Hepatocyte (in vitro differentiated cells): ENCODE measurements around the gene TFIP11. TPM values are rescaled to one million over a fixed set of nuclear protein-coding genes. Genes with fewer than 3 reads are reported as not detected.
A peak's percentile ranks its signal among the peaks of the same experiment; 100 is the strongest.

Source experiments
- DNase-seq: peaks from one replicate; pipeline ENCODE4 v3.0.0-alpha.2; 2016; ENCODE audit warnings: low spot score
- H2AFZ ChIP-seq: fragments of 200-600 bp; sonication (generic); 2 replicates; pipeline ENCODE4 v1.6.0; 2016; ENCODE audit warnings: antibody characterized with exemption, mild to moderate bottlenecking
- H3K27ac ChIP-seq: fragments of 200-600 bp; sonication (generic); 2 replicates; pipeline ENCODE4 v1.5.1; 2016; ENCODE audit warnings: mild to moderate bottlenecking
- H3K27me3 ChIP-seq: fragments of 200-600 bp; sonication (generic); 2 replicates; pipeline ENCODE4 v1.6.1; 2016
- H3K36me3 ChIP-seq: fragments of 200-600 bp; sonication (generic); replicated peaks from 2 replicates; pipeline ENCODE4 v1.5.1; 2016; ENCODE audit warnings: low read depth; ENCODE audit not compliant: insufficient read depth
- H3K4me1 ChIP-seq: fragments of 200-600 bp; sonication (generic); 2 replicates; pipeline ENCODE4 v1.5.1; 2016; ENCODE audit warnings: mild to moderate bottlenecking, moderate library complexity; ENCODE audit not compliant: insufficient read depth
- H3K4me2 ChIP-seq: fragments of 200-600 bp; sonication (generic); 2 replicates; pipeline ENCODE4 v1.6.0; 2016
- H3K4me3 ChIP-seq: fragments of 200-600 bp; sonication (generic); 2 replicates; pipeline ENCODE4 v1.5.1; 2016; ENCODE audit warnings: mild to moderate bottlenecking
- H3K79me2 ChIP-seq: fragments of 200-600 bp; sonication (generic); 2 replicates; pipeline ENCODE4 v1.6.0; 2017; ENCODE audit warnings: mild to moderate bottlenecking
- H3K9me2 ChIP-seq: fragments of 200-600 bp; sonication (generic); replicated peaks from 2 replicates; pipeline ENCODE4 v1.6.0; 2017; ENCODE audit warnings: mild to moderate bottlenecking; ENCODE audit not compliant: insufficient read depth
- H3K9me3 ChIP-seq: fragments of 200-600 bp; sonication (generic); 2 replicates; pipeline ENCODE4 v1.5.1; 2016; ENCODE audit warnings: low read depth, mild to moderate bottlenecking
- H4K20me1 ChIP-seq: fragments of 200-600 bp; sonication (generic); 2 replicates; pipeline ENCODE4 v1.6.0; 2016; ENCODE audit warnings: mild to moderate bottlenecking; ENCODE audit not compliant: insufficient read depth, poor library complexity, severe bottlenecking
- CTCF ChIP-seq: fragments of 200-600 bp; sonication (generic); IDR thresholded peaks from 2 replicates; pipeline ENCODE4 v1.5.1; 2016; ENCODE audit warnings: antibody characterized with exemption, mild to moderate bottlenecking; ENCODE audit not compliant: poor library complexity
- EZH2 ChIP-seq: fragments of 200-600 bp; sonication (generic); IDR thresholded peaks from 2 replicates; pipeline ENCODE4 v1.6.1; 2016; ENCODE audit warnings: antibody characterized with exemption, mild to moderate bottlenecking, borderline replicate concordance
- EZH2phosphoT487 ChIP-seq: fragments of 200-600 bp; sonication (generic); IDR thresholded peaks from one replicate; pipeline ENCODE4 v1.6.1; 2018; ENCODE audit warnings: antibody characterized with exemption, mild to moderate bottlenecking, low read depth, moderate library complexity; ENCODE audit not compliant: unreplicated experiment, severe bottlenecking
- WGBS: methylation state at CpG from one replicate; pipeline ENCODE4 v1.1.6; 2016; ENCODE audit warnings: low lambda C conversion rate; ENCODE audit errors: missing lambda C conversion rate; 5-methylcytosine and 5-hydroxymethylcytosine counted together
- polyA plus RNA-seq: library from polyadenylated mRNA; unstranded; fragments of >200 nt; fragmentation: Nextera tagmentation; extraction: Ambion mirVana; gene quantifications from 2 replicates; pipeline ENCODE4 v1.2.1, GENCODE V29; 2016
- total RNA-seq: library from RNA; depleted of rRNA; stranded (reverse); fragments of >200 nt; gene quantifications from 2 replicates; pipeline ENCODE4 v1.2.3, GENCODE V29; 2014

Gene TFIP11
- total and polyA plus RNA-seq, 2 experiments from 2014 or later, result 19.6 to 21.3 TPM

DNA sequence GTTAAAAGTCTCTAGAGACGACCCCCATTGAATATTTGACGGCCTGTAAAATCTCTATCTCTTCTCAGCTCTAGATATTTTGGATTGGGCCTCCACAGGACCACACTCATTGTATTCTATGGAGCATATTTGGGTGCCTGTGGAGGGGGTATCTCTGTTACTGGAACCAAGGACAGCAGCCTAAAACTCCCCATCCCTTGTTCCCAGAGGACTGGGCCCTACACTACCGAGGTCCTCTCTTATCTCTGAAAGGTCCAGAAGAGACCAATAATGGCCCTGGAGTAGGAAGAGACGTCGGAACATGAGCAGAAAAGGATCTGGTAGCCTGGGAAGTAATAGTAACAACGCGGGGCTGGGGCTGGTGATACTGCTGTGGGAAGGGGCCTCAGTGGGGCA is 29.2 kb downstream of the TFIP11 start:
- Histone ChIP-seq H3K9me3 (no peaks in the 10 kb centered on the region), H3K79me2 (peaks cover 56% of the 10 kb centered on the region), H3K9me2 (no peaks in the 10 kb centered on the region), H3K4me2 (peak overlapping the region; percentile 79), H3K4me1 (peaks cover 29% of the 10 kb centered on the region), H3K36me3 (no peaks in the 10 kb centered on the region), H3K4me3 (peak overlapping the region; percentile 91), H3K27ac (peak overlapping the region; percentile 99), H3K27me3 (no peaks in the 10 kb centered on the region), H4K20me1 (no peaks in the 10 kb centered on the region), H2AFZ (peak overlapping the region; percentile 86)
- no peak for DNase-seq
- TF ChIP-seq CTCF, result no peak
- no peak for TF ChIP-seq EZH2
- no peak for TF ChIP-seq EZH2phosphoT487
- WGBS, result 16% methylated on average over 7 of the region's 7 CpGs

- H3K27me3 ChIP-seq, result no peaks in the 10 kb centered on the region
- no peak overlapping the region for H2AFZ ChIP-seq
- H3K79me2 ChIP-seq, result peaks cover 65% of the 10 kb centered on the region
- WGBS, result 74% methylated on average over 5 of the region's 5 CpGs
- H3K36me3 ChIP-seq, result no peaks in the 10 kb centered on the region
- no peaks in the 10 kb centered on the region for H3K9me3 ChIP-seq
- H3K4me1 ChIP-seq, result peaks cover 29% of the 10 kb centered on the region
- H3K4me3 ChIP-seq, result no peak overlapping the region
- H3K27ac ChIP-seq, result no peak overlapping the region
- H3K4me2 ChIP-seq, result peak overlapping the region; percentile 79
- no peaks in the 10 kb centered on the region for H3K9me2 ChIP-seq
- TF ChIP-seq CTCF, result no peak
- H4K20me1 ChIP-seq, result no peaks in the 10 kb centered on the region
- DNase-seq, result no peak
Measured at GRCh38 chr22:26482161-26482560, 30.1 kb downstream of the TFIP11 start.

DNA sequence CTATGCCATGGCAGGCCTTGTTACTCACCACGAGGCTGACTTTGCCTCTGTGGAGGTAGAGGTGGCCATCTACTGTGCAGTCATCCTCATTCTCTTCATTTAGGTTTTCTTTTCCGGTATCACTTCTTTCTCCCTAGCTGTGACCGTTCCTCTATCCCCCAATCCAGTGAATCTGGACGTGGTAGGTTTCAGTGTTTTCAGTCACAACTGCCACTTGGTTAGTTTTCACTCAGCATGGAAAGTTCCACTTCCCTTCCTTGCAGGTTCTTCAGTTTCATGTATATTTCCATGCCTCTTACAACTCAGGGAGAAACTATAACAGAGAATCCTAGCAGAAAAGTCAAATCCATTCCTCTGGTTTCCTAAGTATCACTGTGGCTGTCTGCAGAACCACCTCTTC is 30.6 kb downstream of the TFIP11 start:
- Histone ChIP-seq H3K27me3 (no peaks in the 10 kb centered on the region), H3K4me2 (peak overlapping the region; percentile 71), H3K36me3 (no peaks in the 10 kb centered on the region), H3K4me1 (peaks cover 29% of the 10 kb centered on the region), H4K20me1 (no peaks in the 10 kb centered on the region), H3K9me2 (no peaks in the 10 kb centered on the region), H3K27ac (no peak overlapping the region), H3K9me3 (no peaks in the 10 kb centered on the region), H3K79me2 (peaks cover 66% of the 10 kb centered on the region), H2AFZ (no peak overlapping the region), H3K4me3 (no peak overlapping the region)
- no peak for DNase-seq
- no peak for TF ChIP-seq CTCF
- TF ChIP-seq EZH2phosphoT487, result no peak
- TF ChIP-seq EZH2, result no peak
- WGBS, result 94% methylated on average over 4 of the region's 4 CpGs

DNA sequence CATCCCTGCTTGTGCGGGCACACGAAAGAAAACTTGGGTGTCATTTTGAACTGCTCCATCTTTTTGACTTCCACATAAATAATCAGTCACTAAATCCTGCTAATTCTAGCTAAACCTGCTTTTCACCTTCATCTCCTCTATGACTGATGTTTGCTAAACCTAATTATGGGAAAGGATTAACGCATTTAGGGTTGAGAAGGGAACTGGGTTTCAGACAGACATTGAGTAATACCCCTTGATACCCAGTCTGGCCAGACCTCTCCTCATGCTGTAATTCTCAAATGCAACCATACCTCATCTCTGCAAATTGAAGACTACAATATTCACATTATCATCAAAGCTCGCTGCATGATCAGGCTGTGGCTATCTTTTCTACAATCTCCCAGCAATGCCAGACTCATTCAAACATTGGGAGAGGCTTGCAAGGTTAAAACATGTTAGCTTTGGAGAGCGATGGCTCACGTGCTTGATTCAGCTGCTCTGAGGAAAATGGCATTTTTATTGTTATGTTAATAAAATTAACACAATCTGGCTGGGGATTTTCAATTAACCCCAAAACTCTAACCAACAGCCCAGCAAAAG is 31.1 kb downstream of the TFIP11 start:
- H2AFZ ChIP-seq, result no peak overlapping the region
- H3K27me3 ChIP-seq, result no peaks in the 10 kb centered on the region
- no peaks in the 10 kb centered on the region for H3K9me3 ChIP-seq
- no peak overlapping the region for H3K27ac ChIP-seq
- H3K4me1 ChIP-seq, result peaks cover 29% of the 10 kb centered on the region
- no peaks in the 10 kb centered on the region for H3K36me3 ChIP-seq
- H3K4me2 ChIP-seq, result peak overlapping the region; percentile 71
- DNase-seq, result no peak
- H3K4me3 ChIP-seq, result no peak overlapping the region
- peaks cover 61% of the 10 kb centered on the region for H3K79me2 ChIP-seq
- no peaks in the 10 kb centered on the region for H4K20me1 ChIP-seq
- no peak for TF ChIP-seq EZH2phosphoT487
- TF ChIP-seq EZH2, result no peak
- TF ChIP-seq CTCF, result no peak
- 72% methylated on average over 6 of the region's 6 CpGs for WGBS
- no peaks in the 10 kb centered on the region for H3K9me2 ChIP-seq
